Natural killer cell (primary cell): ENCODE results near the gene PPP2R5C. TPM values are rescaled to one million over a fixed set of nuclear protein-coding genes. Genes with fewer than 3 reads are reported as not detected.

ENCODE experiments used
- ATAC-seq, 3 donors: fragments of 150-1000 bp in 2 of 3; fragments of 200-7000 bp in 1 of 3; cut with Tn5 transposase; 1 replicate in 1 of 3; 2 replicates in 2 of 3; pipeline ENCODE4 v1.10.0; 2021; ENCODE audit warnings: mild to moderate bottlenecking in 2 of 3, moderate library complexity in 2 of 3
- DNase-seq, 2 donors: peaks; one replicate each; pipeline versions ENCODE4 v3.0.0 to v3.0.0-alpha.2; 2013 to 2021; ENCODE audit warnings: mixed read lengths in 1 of 2
- H3K27ac ChIP-seq: one replicate; pipeline ENCODE4 v1.5.1; 2013; ENCODE audit warnings: mild to moderate bottlenecking, low read length
- H3K27me3 ChIP-seq: one replicate; pipeline ENCODE4 v1.6.1; 2013; ENCODE audit warnings: low read length; ENCODE audit not compliant: control insufficient read depth, insufficient read depth
- H3K36me3 ChIP-seq: one replicate; pipeline ENCODE4 v1.6.1; 2013; ENCODE audit warnings: low read length; ENCODE audit not compliant: control insufficient read depth, insufficient read depth
- H3K4me1 ChIP-seq: one replicate; pipeline ENCODE4 v1.6.1; 2013; ENCODE audit warnings: low read length; ENCODE audit not compliant: control insufficient read depth, insufficient read depth
- H3K4me3 ChIP-seq: one replicate; pipeline ENCODE4 v1.5.1; 2013; ENCODE audit warnings: low read length
- H3K9me3 ChIP-seq: one replicate; pipeline ENCODE4 v1.6.1; 2013; ENCODE audit warnings: low read length; ENCODE audit not compliant: control insufficient read depth, insufficient read depth
- H3K27ac Mint-ChIP-seq, 2 donors: one replicate each; pipeline ENCODE4 v1.8.0; 2022; ENCODE audit warnings: mild to moderate bottlenecking in 2 of 2, mixed read lengths in 2 of 2, moderate library complexity in 1 of 2
- H3K27me3 Mint-ChIP-seq, 2 donors: one replicate each; pipeline ENCODE4 v1.8.0; 2022; ENCODE audit warnings: low read depth in 2 of 2, mixed read lengths in 2 of 2
- H3K36me3 Mint-ChIP-seq: one replicate; pipeline ENCODE4 v1.8.0; 2022; ENCODE audit warnings: mixed read lengths
- H3K4me1 Mint-ChIP-seq, 2 donors: one replicate each; pipeline ENCODE4 v1.8.0; 2022; ENCODE audit warnings: mixed read lengths in 2 of 2
- H3K4me3 Mint-ChIP-seq: one replicate; pipeline ENCODE4 v1.8.0; 2022; ENCODE audit warnings: mild to moderate bottlenecking, moderate library complexity, mixed read lengths
- H3K9me3 Mint-ChIP-seq, 2 donors: one replicate each; pipeline ENCODE4 v1.8.0; 2022; ENCODE audit warnings: mixed read lengths in 2 of 2
- CTCF ChIP-seq: fragments of 200-600 bp; IDR thresholded peaks from one replicate; pipeline ENCODE4 v1.8.0; 2022; ENCODE audit warnings: antibody characterized with exemption
- WGBS: methylation state at CpG from one replicate; pipeline ENCODE4 v1.1.7; 2013; ENCODE audit warnings: missing lambda C conversion rate; ENCODE audit not compliant: insufficient coverage; 5-methylcytosine and 5-hydroxymethylcytosine counted together
- intact Hi-C: fragments of 100-400 bp; cut with micrococcal nuclease; formaldehyde crosslinking; loops from one replicate; pipeline ENCODE4 v1.14.2; 2022
- total RNA-seq, 4 donors: library from RNA; stranded (reverse); fragments of 120-200 nt in 1 of 4; gene quantifications; one replicate each; pipeline versions ENCODE4 v1.2.3 to v1.2.4, GENCODE V29; 2013 to 2022

PPP2R5C gene
- total RNA-seq, 3 donors from 2014 or later (not counting 1 experiment from before 2014, with no cell fraction given), result 716 to 779 (median 736) TPM

- Histone ChIP-seq H3K9me3 (no peaks in the 10 kb centered on the region), H3K4me1 (peaks cover 66% of the 10 kb centered on the region), H3K4me3 (no peak overlapping the region), H3K36me3 (peaks cover 15% of the 10 kb centered on the region), H3K27ac (no peak overlapping the region), H3K27me3 (no peaks in the 10 kb centered on the region)
- TF ChIP-seq CTCF, result no peak
- no peaks in the 10 kb centered on the region for H3K27me3 Mint-ChIP-seq
- intact Hi-C loops, result no loop called here
- no peak for DNase-seq
- WGBS, result 74% methylated on average over 2 of the region's 2 CpGs
- peak overlapping the region; percentile 62 for H3K4me3 Mint-ChIP-seq
- no peak for ATAC-seq
- no peaks in the 10 kb centered on the region for H3K36me3 Mint-ChIP-seq
- H3K27ac Mint-ChIP-seq, result peak overlapping the region; percentile 70 to 97
- no peaks in the 10 kb centered on the region for H3K9me3 Mint-ChIP-seq
- H3K4me1 Mint-ChIP-seq, result peaks cover 88% of the 10 kb centered on the region in 2 donors
Observed at GRCh38 chr14:101845496-101845895, 84.0 kb downstream of the PPP2R5C start.

GRCh38 chr14:101845896-101846295 is 84.4 kb downstream of the PPP2R5C start:
- no peaks in the 10 kb centered on the region for H3K36me3 Mint-ChIP-seq
- no peak for TF ChIP-seq CTCF
- intact Hi-C loops, result no loop called here
- ATAC-seq (no peak), DNase-seq (no peak)
- Histone ChIP-seq H3K4me3 (no peak overlapping the region), H3K27me3 (no peaks in the 10 kb centered on the region), H3K27ac (no peak overlapping the region), H3K9me3 (no peaks in the 10 kb centered on the region), H3K36me3 (peaks cover 15% of the 10 kb centered on the region), H3K4me1 (peaks cover 69% of the 10 kb centered on the region)
- peak overlapping the region; percentile 70 to 97 for H3K27ac Mint-ChIP-seq
- H3K4me3 Mint-ChIP-seq, result no peak overlapping the region
- WGBS, result 93% methylated on average over 10 of the region's 10 CpGs
- no peaks in the 10 kb centered on the region for H3K27me3 Mint-ChIP-seq
- no peaks in the 10 kb centered on the region for H3K9me3 Mint-ChIP-seq
- peaks cover 88% of the 10 kb centered on the region in 2 donors for H3K4me1 Mint-ChIP-seq

GRCh38 chr14:101849125-101849524 is 87.6 kb downstream of the PPP2R5C start:
- no peaks in the 10 kb centered on the region for H3K9me3 Mint-ChIP-seq
- H3K27ac Mint-ChIP-seq, result peak overlapping the region; percentile 70 to 97

More at GRCh38 chr14:101849125-101849524, 87.6 kb downstream of the PPP2R5C start:
- peak overlapping the region; percentile 2 for H3K27ac ChIP-seq
- Mint-ChIP-seq H3K4me3 (peak overlapping the region; percentile 67), H3K36me3 (no peaks in the 10 kb centered on the region), H3K27me3 (no peaks in the 10 kb centered on the region), H3K4me1 (peaks cover 87 to 91% of the 10 kb centered on the region in 2 donors)
- no peaks in the 10 kb centered on the region for H3K27me3 ChIP-seq
- TF ChIP-seq CTCF, result no peak
- intact Hi-C loops, result no loop called here
- peaks cover 58% of the 10 kb centered on the region for H3K4me1 ChIP-seq
- DNase-seq (no peak), ATAC-seq (peak; percentile 39 to 50 (median 44))
- whole genome bisulfite sequencing, result 40% methylated on average over 8 of the region's 10 CpGs
- H3K4me3 ChIP-seq, result no peak overlapping the region
- peaks cover 11% of the 10 kb centered on the region for H3K36me3 ChIP-seq
- H3K9me3 ChIP-seq, result no peaks in the 10 kb centered on the region
